ENCODE measurements around the gene GLRX2. TPM values are rescaled to one million over a fixed set of nuclear protein-coding genes. Genes with fewer than 3 reads are reported as not detected.

GLRX2 gene
- total RNA-seq, 1 experiment from 2014 or later = 40.1 TPM

GRCh38 chr1:193110864-193111263 lies 5.7 kb upstream of the GLRX2 start:
- intact Hi-C loops (cut with micrococcal nuclease; ENCODE audit: unreplicated experiment) = no loop called here
- no peak for TF ChIP-seq TCF7L2 (IDR thresholded peaks at IDR 0.05; ENCODE audit: low read depth, low read length)
- TF ChIP-seq POLR2AphosphoS5 (IDR thresholded peaks at IDR 0.05; ENCODE audit: low read depth, low read length) = no peak
- no peak for TF ChIP-seq CTCF (IDR thresholded peaks at IDR 0.05)
- TF ChIP-seq REST (IDR thresholded peaks at IDR 0.05; ENCODE audit: insufficient read depth in 1 of 2, low read depth in 2 of 2, low read length in 1 of 2) = no peak
- no peak for TF ChIP-seq SIN3A (IDR thresholded peaks at IDR 0.05; ENCODE audit: borderline replicate concordance, insufficient read depth, low read depth, low read length)
- POLR2A ChIA-PET = no interaction called here
- no TSS peak for BruUV-seq (replicated peaks)
- Histone ChIP-seq H3K36me3 (ENCODE audit: control insufficient read depth, insufficient read depth, low read length) (no peaks in the 10 kb centered on the region), H3K9me3 (ENCODE audit: control insufficient read depth, insufficient read depth, low read depth, low read length) (no peaks in the 10 kb centered on the region), H3K4me1 (ENCODE audit: control insufficient read depth, insufficient read depth, low read length) (peaks cover 37% of the 10 kb centered on the region), H3K27me3 (ENCODE audit: control insufficient read depth, insufficient read depth, low read length) (no peaks in the 10 kb centered on the region), H3K4me3 (ENCODE audit: low read depth in 2 of 2, low read length in 2 of 2) (no peak overlapping the region), H3K27ac (ENCODE audit: low read length) (peak overlapping the region; percentile 87)
- CTCF ChIA-PET = interaction anchor here (0.7 kb wide), 1 partner anchor 73 kb away, joined by 5 read pairs; no protein-coding TSS in a partner anchor
- DNase-seq (ENCODE audit: low read depth, low spot score) (no peak), ATAC-seq (no peak)
- in situ Hi-C loops (cut with HindIII; ENCODE audit: low pct_unique_long_range_greater_than_20kb, low sequenced_read_pairs) = no loop called here

- intact Hi-C loops (cut with micrococcal nuclease; ENCODE audit: unreplicated experiment) (no loop called here), in situ Hi-C loops (cut with HindIII; ENCODE audit: low pct_unique_long_range_greater_than_20kb, low sequenced_read_pairs) (no loop called here)
- no TSS peak for BruUV-seq (replicated peaks)
- no peak for TF ChIP-seq POLR2AphosphoS5 (IDR thresholded peaks at IDR 0.05; ENCODE audit: low read depth, low read length)
- no peak for TF ChIP-seq SIN3A (IDR thresholded peaks at IDR 0.05; ENCODE audit: borderline replicate concordance, insufficient read depth, low read depth, low read length)
- no peak for TF ChIP-seq REST (IDR thresholded peaks at IDR 0.05; ENCODE audit: insufficient read depth in 1 of 2, low read depth in 2 of 2, low read length in 1 of 2)
- no peak for TF ChIP-seq CTCF (IDR thresholded peaks at IDR 0.05)
- no peak for TF ChIP-seq TCF7L2 (IDR thresholded peaks at IDR 0.05; ENCODE audit: low read depth, low read length)
- ChIA-PET CTCF (no interaction called here), POLR2A (no interaction called here)
- ATAC-seq = no peak
- Histone ChIP-seq H3K27me3 (ENCODE audit: control insufficient read depth, insufficient read depth, low read length) (no peaks in the 10 kb centered on the region), H3K36me3 (ENCODE audit: control insufficient read depth, insufficient read depth, low read length) (no peaks in the 10 kb centered on the region), H3K27ac (ENCODE audit: low read length) (peak overlapping the region; percentile 8; the same call in 1 of the 2 replicates), H3K4me1 (ENCODE audit: control insufficient read depth, insufficient read depth, low read length) (peaks cover 35% of the 10 kb centered on the region), H3K9me3 (ENCODE audit: control insufficient read depth, insufficient read depth, low read depth, low read length) (no peaks in the 10 kb centered on the region), H3K4me3 (ENCODE audit: low read depth in 2 of 2, low read length in 2 of 2) (no peak overlapping the region)
- DNase-seq (ENCODE audit: low read depth, low spot score) = no peak
These were observed 5.0 kb upstream of the GLRX2 start for GRCh38 chr1:193110246-193110645.
